GM12891 (cell line): ENCODE results near the gene GAN.

ENCODE experiments used
- POLR2A ChIP-seq: IDR thresholded peaks from 2 replicates; pipeline ENCODE4 v1.6.1; 2011; ENCODE audit warnings: low read depth, low read length, control low read depth
- POLR2AphosphoS5 ChIP-seq: IDR thresholded peaks from 2 replicates; pipeline ENCODE4 v1.6.1; 2011; ENCODE audit warnings: low read depth, low read length, control low read depth
- POU2F2 ChIP-seq: IDR thresholded peaks from 2 replicates; pipeline ENCODE4 v1.6.1; 2011; ENCODE audit warnings: low read depth, mild to moderate bottlenecking, control low read depth, low read length, moderate library complexity
- TAF1 ChIP-seq: IDR thresholded peaks from 2 replicates; pipeline ENCODE4 v1.6.1; 2011; ENCODE audit warnings: low read depth, low read length, control low read depth

GRCh38 chr16:81307770-81308169, 7.0 kb upstream of the GAN start:
- TF ChIP-seq POLR2A (no peak), POLR2AphosphoS5 (no peak), POU2F2 (no peak), TAF1 (no peak)
